ENCODE results near the gene CALHM3.

Gene CALHM3

DNA sequence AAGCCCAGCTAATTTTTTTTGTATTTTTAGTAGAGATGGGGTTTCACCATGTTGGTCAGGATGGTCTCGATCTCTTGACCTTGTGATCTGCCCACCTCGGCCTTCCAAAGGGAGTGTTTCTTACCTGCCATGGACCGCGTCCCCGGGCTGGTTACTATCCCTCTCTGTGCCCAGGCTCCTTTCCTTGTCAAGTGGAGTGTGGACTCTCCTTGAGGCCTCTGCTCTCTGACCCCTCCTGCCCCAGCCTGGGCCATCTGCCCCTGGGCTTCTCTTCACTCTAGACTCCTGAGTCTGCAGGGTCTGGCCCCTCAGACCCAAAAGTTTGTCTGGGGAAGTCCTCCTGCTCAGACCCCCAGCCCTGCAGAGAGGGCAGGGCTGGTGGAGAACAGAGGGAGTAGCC lies 35.2 kb upstream of the CALHM3 start:
- no peak overlapping the region for H3K4ac ChIP-seq (ENCODE audit: low read depth, low read length)
- no peak overlapping the region for H2BK12ac ChIP-seq (ENCODE audit: low read length)
- H3K4me1 ChIP-seq (ENCODE audit: control insufficient read depth in 1 of 2, insufficient read depth in 2 of 2, low read length in 2 of 2), result peaks cover 17% of the 10 kb centered on the region in 2 experiments
- no peak overlapping the region for H4K8ac ChIP-seq (ENCODE audit: low read depth, low read length)
- no peak overlapping the region for H2BK5ac ChIP-seq (ENCODE audit: low read depth, low read length, poor library complexity)
- no peaks in the 10 kb centered on the region for H3K79me2 ChIP-seq (ENCODE audit: control insufficient read depth, insufficient read depth, low read length, poor library complexity)
- H2BK120ac ChIP-seq (ENCODE audit: insufficient read depth, low read length, poor library complexity), result no peak overlapping the region
- H4K91ac ChIP-seq (ENCODE audit: low read depth, low read length), result no peak overlapping the region
- no peak overlapping the region for H3K4me2 ChIP-seq (ENCODE audit: low read length)
- peaks cover 13% of the 10 kb centered on the region for H3K79me1 ChIP-seq (ENCODE audit: low read length)
- no peak overlapping the region for H3K18ac ChIP-seq (ENCODE audit: low read length)
- no peak overlapping the region for H2AFZ ChIP-seq (ENCODE audit: insufficient read depth, low read length, poor library complexity)
- H3K9me3 ChIP-seq (ENCODE audit: insufficient read depth, low read depth, low read length), result no peaks in the 10 kb centered on the region
- no peak overlapping the region for H2AK5ac ChIP-seq (ENCODE audit: low read length)
- H3K23ac ChIP-seq (ENCODE audit: low read length), result no peak overlapping the region
- no peak overlapping the region for H3K27ac ChIP-seq (ENCODE audit: low read depth, low read length)
- no peak overlapping the region for H3K14ac ChIP-seq (ENCODE audit: low read length)
- no peak overlapping the region for H3K9ac ChIP-seq (ENCODE audit: low read length)
- no peak overlapping the region for H3K4me3 ChIP-seq (ENCODE audit: low read depth, low read length)
- no peaks in the 10 kb centered on the region for H3K36me3 ChIP-seq (ENCODE audit: control insufficient read depth in 1 of 2, insufficient read depth in 2 of 2, low read length in 2 of 2)
- WGBS (ENCODE audit: extremely low coverage, insufficient coverage, insufficient read length), result no CpG with 5 or more reads among the region's 5 CpGs
- no peak for DNase-seq
- no peaks in the 10 kb centered on the region for H3K27me3 ChIP-seq (ENCODE audit: insufficient read depth, low read length)
- no peak overlapping the region for H4K12ac ChIP-seq (ENCODE audit: low read depth, low read length)

DNA sequence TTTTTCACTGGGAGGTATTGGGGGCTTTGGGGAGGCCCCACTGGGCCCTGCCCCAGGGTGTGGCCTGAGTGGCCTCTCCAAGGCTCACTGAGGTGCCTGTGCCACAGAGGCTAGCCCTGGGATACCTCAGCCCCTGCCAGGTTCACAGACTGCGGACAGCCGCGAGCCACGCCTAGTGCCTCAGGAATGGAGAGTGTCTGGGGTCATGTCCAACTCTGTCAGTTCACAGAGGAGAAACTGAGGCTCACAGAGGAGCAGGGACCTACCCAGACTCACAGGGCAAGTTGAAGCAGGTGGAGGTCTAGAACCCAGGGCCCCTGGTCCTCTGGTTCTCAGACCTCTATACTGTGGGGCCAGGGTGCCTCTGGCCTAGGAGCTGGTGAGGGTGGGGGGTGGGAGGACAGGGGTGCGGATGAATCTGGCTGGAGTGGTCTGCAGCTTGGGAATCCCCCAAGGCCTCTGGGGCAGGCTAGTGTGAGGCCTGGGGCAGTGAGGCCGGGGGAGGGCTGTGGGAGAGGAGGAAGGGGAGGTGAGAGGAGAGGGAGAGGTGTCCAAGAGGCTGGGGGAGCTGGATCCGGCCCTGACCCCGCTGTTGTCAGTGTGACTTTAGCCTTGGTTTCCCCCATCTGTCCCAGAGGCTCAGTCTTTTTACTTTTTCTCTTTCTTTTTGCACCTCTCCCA lies 34.5 kb upstream of the CALHM3 start:
- peak overlapping the region; percentile 23 for H2BK120ac ChIP-seq (ENCODE audit: insufficient read depth, low read length, poor library complexity)
- peak overlapping the region; percentile 2 for H3K14ac ChIP-seq (ENCODE audit: low read length)
- H4K91ac ChIP-seq (ENCODE audit: low read depth, low read length), result peak overlapping the region; percentile 85
- H3K9me3 ChIP-seq (ENCODE audit: insufficient read depth, low read depth, low read length), result no peaks in the 10 kb centered on the region
- no peaks in the 10 kb centered on the region for H3K27me3 ChIP-seq (ENCODE audit: insufficient read depth, low read length)
- H2AK5ac ChIP-seq (ENCODE audit: low read length), result peak overlapping the region; percentile 70
- H4K12ac ChIP-seq (ENCODE audit: low read depth, low read length), result no peak overlapping the region
- H3K79me1 ChIP-seq (ENCODE audit: low read length), result peaks cover 13% of the 10 kb centered on the region
- H3K4me1 ChIP-seq (ENCODE audit: control insufficient read depth in 1 of 2, insufficient read depth in 2 of 2, low read length in 2 of 2), result peaks cover 17% of the 10 kb centered on the region in 2 experiments
- no peak overlapping the region for H3K9ac ChIP-seq (ENCODE audit: low read length)
- peak overlapping the region; percentile 61 for H2BK12ac ChIP-seq (ENCODE audit: low read length)
- H3K18ac ChIP-seq (ENCODE audit: low read length), result peak overlapping the region; percentile 1
- no peaks in the 10 kb centered on the region for H3K36me3 ChIP-seq (ENCODE audit: control insufficient read depth in 1 of 2, insufficient read depth in 2 of 2, low read length in 2 of 2)
- H3K4ac ChIP-seq (ENCODE audit: low read depth, low read length), result no peak overlapping the region
- H2BK5ac ChIP-seq (ENCODE audit: low read depth, low read length, poor library complexity), result peak overlapping the region; percentile 13
- H3K79me2 ChIP-seq (ENCODE audit: control insufficient read depth, insufficient read depth, low read length, poor library complexity), result no peaks in the 10 kb centered on the region
- no peak overlapping the region for H3K27ac ChIP-seq (ENCODE audit: low read depth, low read length)
- WGBS (ENCODE audit: extremely low coverage, insufficient coverage, insufficient read length), result no CpG with 5 or more reads among the region's 8 CpGs
- H3K4me2 ChIP-seq (ENCODE audit: low read length), result no peak overlapping the region
- no peak overlapping the region for H2AFZ ChIP-seq (ENCODE audit: insufficient read depth, low read length, poor library complexity)
- H4K8ac ChIP-seq (ENCODE audit: low read depth, low read length), result peak overlapping the region; percentile 41
- H3K4me3 ChIP-seq (ENCODE audit: low read depth, low read length), result no peak overlapping the region
- no peak overlapping the region for H3K23ac ChIP-seq (ENCODE audit: low read length)
- DNase-seq, result no peak

- Histone ChIP-seq H4K12ac (ENCODE audit: low read depth, low read length) (no peak overlapping the region), H2BK5ac (ENCODE audit: low read depth, low read length, poor library complexity) (peak overlapping the region; percentile 43), H2AFZ (ENCODE audit: insufficient read depth, low read length, poor library complexity) (no peak overlapping the region), H3K27me3 (ENCODE audit: insufficient read depth, low read length) (no peaks in the 10 kb centered on the region), H3K4me3 (ENCODE audit: low read depth, low read length) (no peak overlapping the region), H3K9me3 (ENCODE audit: insufficient read depth, low read depth, low read length) (no peaks in the 10 kb centered on the region), H3K9ac (ENCODE audit: low read length) (no peak overlapping the region), H3K79me1 (ENCODE audit: low read length) (peaks cover 13% of the 10 kb centered on the region), H2AK5ac (ENCODE audit: low read length) (peak overlapping the region; percentile 67), H2BK12ac (ENCODE audit: low read length) (peak overlapping the region; percentile 32), H4K91ac (ENCODE audit: low read depth, low read length) (peak overlapping the region; percentile 85), H3K36me3 (ENCODE audit: control insufficient read depth in 1 of 2, insufficient read depth in 2 of 2, low read length in 2 of 2) (no peaks in the 10 kb centered on the region), H3K18ac (ENCODE audit: low read length) (peak overlapping the region; percentile 26), H2BK120ac (ENCODE audit: insufficient read depth, low read length, poor library complexity) (peak overlapping the region; percentile 40), H4K8ac (ENCODE audit: low read depth, low read length) (peak overlapping the region; percentile 34), H3K14ac (ENCODE audit: low read length) (peak overlapping the region; percentile 64), H3K27ac (ENCODE audit: low read depth, low read length) (peak overlapping the region; percentile 2), H3K4me2 (ENCODE audit: low read length) (no peak overlapping the region), H3K4ac (ENCODE audit: low read depth, low read length) (no peak overlapping the region), H3K79me2 (ENCODE audit: control insufficient read depth, insufficient read depth, low read length, poor library complexity) (no peaks in the 10 kb centered on the region), H3K23ac (ENCODE audit: low read length) (no peak overlapping the region), H3K4me1 (ENCODE audit: control insufficient read depth in 1 of 2, insufficient read depth in 2 of 2, low read length in 2 of 2) (peaks cover 17% of the 10 kb centered on the region in 2 experiments)
- WGBS (ENCODE audit: extremely low coverage, insufficient coverage, insufficient read length), result no CpG with 5 or more reads among the region's 13 CpGs
- DNase-seq, result peak; percentile 49 to 64
These were observed 33.7 kb upstream of the CALHM3 start for GRCh38 chr10:103512591-103513379.

DNA sequence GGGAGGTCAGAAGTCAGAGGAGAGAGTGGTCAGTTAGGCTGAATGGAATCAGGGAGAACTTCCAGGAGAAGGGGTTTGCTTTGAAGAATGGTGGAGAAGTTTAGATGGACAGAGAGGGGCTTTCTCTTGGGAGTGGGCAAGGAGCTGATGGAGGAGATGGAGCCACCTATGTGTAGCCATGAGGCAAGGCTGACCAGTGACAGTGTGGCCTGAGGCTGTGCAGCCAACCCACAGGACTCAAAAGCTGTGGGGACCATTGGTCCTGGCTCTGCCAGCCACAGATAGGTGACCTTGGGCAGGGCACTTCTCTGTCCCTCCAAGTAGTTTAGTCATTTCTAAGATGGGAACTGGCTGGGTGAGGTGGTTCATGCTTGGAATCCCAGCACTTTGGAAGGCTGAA lies 33.1 kb upstream of the CALHM3 start:
- Histone ChIP-seq H2AK5ac (ENCODE audit: low read length) (peak overlapping the region; percentile 58), H3K4me1 (ENCODE audit: control insufficient read depth in 1 of 2, insufficient read depth in 2 of 2, low read length in 2 of 2) (peaks cover 22% of the 10 kb centered on the region in 2 experiments), H3K14ac (ENCODE audit: low read length) (peak overlapping the region; percentile 38), H3K4me2 (ENCODE audit: low read length) (no peak overlapping the region), H3K79me1 (ENCODE audit: low read length) (peaks cover 13% of the 10 kb centered on the region), H3K4ac (ENCODE audit: low read depth, low read length) (no peak overlapping the region), H3K27ac (ENCODE audit: low read depth, low read length) (no peak overlapping the region), H2BK12ac (ENCODE audit: low read length) (peak overlapping the region; percentile 37), H3K36me3 (ENCODE audit: control insufficient read depth in 1 of 2, insufficient read depth in 2 of 2, low read length in 2 of 2) (no peaks in the 10 kb centered on the region), H4K12ac (ENCODE audit: low read depth, low read length) (no peak overlapping the region), H2BK120ac (ENCODE audit: insufficient read depth, low read length, poor library complexity) (peak overlapping the region; percentile 18), H3K27me3 (ENCODE audit: insufficient read depth, low read length) (no peaks in the 10 kb centered on the region), H3K9me3 (ENCODE audit: insufficient read depth, low read depth, low read length) (no peaks in the 10 kb centered on the region), H2AFZ (ENCODE audit: insufficient read depth, low read length, poor library complexity) (no peak overlapping the region), H3K23ac (ENCODE audit: low read length) (no peak overlapping the region), H3K4me3 (ENCODE audit: low read depth, low read length) (no peak overlapping the region), H2BK5ac (ENCODE audit: low read depth, low read length, poor library complexity) (no peak overlapping the region), H3K79me2 (ENCODE audit: control insufficient read depth, insufficient read depth, low read length, poor library complexity) (no peaks in the 10 kb centered on the region), H4K8ac (ENCODE audit: low read depth, low read length) (no peak overlapping the region), H3K18ac (ENCODE audit: low read length) (no peak overlapping the region), H4K91ac (ENCODE audit: low read depth, low read length) (no peak overlapping the region), H3K9ac (ENCODE audit: low read length) (no peak overlapping the region)
- no peak for DNase-seq
